HepG2 (cell line): ENCODE data around the gene ADGRG6. TPM values are rescaled to one million over a fixed set of nuclear protein-coding genes. Genes with fewer than 3 reads are reported as not detected.

Source experiments
- ATAC-seq: fragments of 200-7000 bp; cut with Tn5 transposase; 3 replicates; pipeline ENCODE4 v1.9.1; 2020; ENCODE audit warnings: mild to moderate bottlenecking, moderate library complexity
- BruUV-seq: library from RNA; stranded (reverse); fragments of 400-500 nt; replicated peaks from 2 replicates; lab custom pipeline; 2021; lab: Mats Ljungman, UMichigan
- CTCF ChIA-PET: fragments of 300-600 bp; formaldehyde crosslinking; extraction: SDS; loops from one replicate; lab custom pipeline; 2021; ENCODE audit warnings: low total read pairs, inconsistent platforms, low intra/inter-chr PET ratio; lab: Yijun Ruan, JAX
- POLR2A ChIA-PET: fragments of 350-600 bp; sonication (Branson Sonifier 250); formaldehyde crosslinking; loops from one replicate; lab custom pipeline; 2020; ENCODE audit warnings: antibody characterized with exemption, inconsistent platforms; lab: Yijun Ruan, JAX
- DNase-seq: peaks from one replicate; pipeline ENCODE4 v3.0.0-alpha.2; 2015; ENCODE audit warnings: low spot score
- FAIRE-seq: peaks from 3 replicates; lab custom pipeline; 2011; peaks lifted over from hg19 to GRCh38; lab: Jason Lieb, UNC
- H2AFZ ChIP-seq: one replicate; pipeline ENCODE4 v1.6.1; 2011; ENCODE audit warnings: low read length, inconsistent platforms
- H3K27ac ChIP-seq: fragments of 300-600 bp; 3 replicates; pipeline ENCODE4 v1.8.0; 2011; ENCODE audit warnings: mixed run types, mild to moderate bottlenecking, mixed read lengths, low read length, inconsistent platforms; ENCODE audit not compliant: insufficient read depth; ENCODE audit errors: extremely low read length
- H3K27me3 ChIP-seq, 2 experiments: fragments of 200-600 bp in 1 of 2; 2 replicates in 1 of 2; 3 replicates in 1 of 2; pipeline versions ENCODE4 v1.6.0 to v1.8.0; 2011; ENCODE audit warnings: low read length in 2 of 2, mild to moderate bottlenecking in 2 of 2, moderate library complexity in 2 of 2, inconsistent platforms in 1 of 2; ENCODE audit not compliant: insufficient read depth in 2 of 2, control insufficient read depth in 1 of 2
- H3K36me3 ChIP-seq, 2 experiments: fragments of 200-600 bp in 1 of 2; replicated peaks in 1 of 2; 2 replicates in 1 of 2; 3 replicates in 1 of 2; pipeline versions ENCODE4 v1.5.1 to v1.8.0; 2011; ENCODE audit warnings: low read length in 2 of 2, inconsistent platforms in 1 of 2; ENCODE audit not compliant: insufficient read depth in 2 of 2, control insufficient read depth in 1 of 2
- H3K4me1 ChIP-seq: 2 replicates; pipeline ENCODE4 v1.5.1; 2012; ENCODE audit warnings: low read length, inconsistent platforms; ENCODE audit not compliant: insufficient read depth
- H3K4me2 ChIP-seq: 2 replicates; pipeline ENCODE4 v1.6.0; 2011; ENCODE audit warnings: low read depth, low read length, inconsistent platforms
- H3K4me3 ChIP-seq, 3 experiments: fragments of 200-600 bp in 1 of 3; sonication (generic), shearing (Covaris generic) in 1 of 3; replicated peaks in 1 of 3; 2 replicates each; pipeline ENCODE4 v1.5.1; 2011 to 2016; ENCODE audit warnings: low read length in 3 of 3, inconsistent platforms in 2 of 3, low read depth in 2 of 3, mild to moderate bottlenecking in 2 of 3, control low read depth in 1 of 3, mixed read lengths in 1 of 3; ENCODE audit not compliant: insufficient read depth in 1 of 3
- H3K79me2 ChIP-seq: one replicate; pipeline ENCODE4 v1.6.1; 2011; ENCODE audit warnings: low read length, inconsistent platforms; ENCODE audit not compliant: insufficient read depth
- H3K9ac ChIP-seq: 2 replicates; pipeline ENCODE4 v1.6.0; 2011; ENCODE audit warnings: mild to moderate bottlenecking, low read depth, low read length, inconsistent platforms; ENCODE audit not compliant: insufficient read depth
- H3K9me3 ChIP-seq: 2 replicates; pipeline ENCODE4 v1.5.1; 2012; ENCODE audit warnings: mild to moderate bottlenecking, low read length
- H4K20me1 ChIP-seq: 2 replicates; pipeline ENCODE4 v1.6.0; 2011; ENCODE audit warnings: inconsistent platforms, mild to moderate bottlenecking, low read length, moderate library complexity; ENCODE audit not compliant: insufficient read depth
- ARNT2 ChIP-seq: sonication (generic); formaldehyde crosslinking; IDR thresholded peaks from 2 replicates; pipeline ENCODE4 v1.8.0; 2022; ENCODE audit warnings: mild to moderate bottlenecking, low read depth, missing genetic modification reagents, moderate library complexity
- ATF4 ChIP-seq, 2 experiments: fragments of 450-650 bp in 1 of 2; sonication (generic) in 1 of 2; formaldehyde crosslinking; IDR thresholded peaks; 2 replicates each; pipeline versions ENCODE4 v1.5.0 to v1.8.0; 2020 to 2022; ENCODE audit warnings: mild to moderate bottlenecking in 1 of 2, missing genetic modification reagents in 1 of 2
- CEBPB ChIP-seq: IDR thresholded peaks from 2 replicates; pipeline ENCODE4 v1.6.1; 2011; ENCODE audit warnings: low read depth, low read length, improper control_type of control experiment, borderline replicate concordance
- CEBPG ChIP-seq: IDR thresholded peaks from 2 replicates; pipeline ENCODE4 v1.6.1; 2016
- HDAC1 ChIP-seq: sonication (generic); formaldehyde crosslinking; IDR thresholded peaks from 2 replicates; pipeline ENCODE4 v1.5.1; 2020; ENCODE audit warnings: mild to moderate bottlenecking, missing genetic modification reagents
- HMG20B ChIP-seq: conservative IDR thresholded peaks from 2 replicates; pipeline ENCODE4 v1.6.1; 2016; ENCODE audit warnings: missing genetic modification reagents, missing compliant biosample characterization
- NCOA5 ChIP-seq: sonication (generic); formaldehyde crosslinking; IDR thresholded peaks from 2 replicates; pipeline ENCODE4 v1.4.0; 2020; ENCODE audit warnings: missing genetic modification reagents
- NFKB2 ChIP-seq: sonication (generic); formaldehyde crosslinking; IDR thresholded peaks from 2 replicates; pipeline ENCODE4 v1.4.0; 2020; ENCODE audit warnings: missing genetic modification reagents, borderline replicate concordance
- NRL ChIP-seq: sonication (generic); formaldehyde crosslinking; IDR thresholded peaks from 2 replicates; pipeline ENCODE4 v1.5.0; 2020; ENCODE audit warnings: missing genetic modification reagents, mild to moderate bottlenecking, moderate library complexity, borderline replicate concordance
- PHF8 ChIP-seq: sonication (generic); formaldehyde crosslinking; IDR thresholded peaks from 2 replicates; pipeline ENCODE4 v1.5.0; 2020; ENCODE audit warnings: missing genetic modification reagents
- RARG ChIP-seq: sonication (generic); formaldehyde crosslinking; IDR thresholded peaks from 2 replicates; pipeline ENCODE4 v1.4.0; 2020; ENCODE audit warnings: low read depth, mild to moderate bottlenecking, missing genetic modification reagents
- RFX5 ChIP-seq: IDR thresholded peaks from 2 replicates; pipeline ENCODE4 v1.6.1; 2011; ENCODE audit warnings: low read depth, low read length, improper control_type of control experiment
- SPEN ChIP-seq: sonication (generic); formaldehyde crosslinking; IDR thresholded peaks from 2 replicates; pipeline ENCODE4 v1.5.1; 2020; ENCODE audit warnings: low read depth, mild to moderate bottlenecking, missing genetic modification reagents
- ZNF326 ChIP-seq: sonication (generic); formaldehyde crosslinking; IDR thresholded peaks from 2 replicates; pipeline ENCODE4 v1.4.0; 2020; ENCODE audit warnings: missing genetic modification reagents, borderline replicate concordance
- ZNF562 ChIP-seq: sonication (generic); formaldehyde crosslinking; IDR thresholded peaks from 2 replicates; pipeline ENCODE4 v1.8.0; 2022; ENCODE audit warnings: missing genetic modification reagents, borderline replicate concordance
- ZNF563 ChIP-seq: sonication (generic); formaldehyde crosslinking; IDR thresholded peaks from 2 replicates; pipeline ENCODE4 v1.8.0; 2022; ENCODE audit warnings: mild to moderate bottlenecking, moderate library complexity, missing genetic modification reagents
- WGBS: methylation state at CpG from one replicate; pipeline ENCODE4 v1.1.6; 2017; ENCODE audit warnings: low lambda C conversion rate; 5-methylcytosine and 5-hydroxymethylcytosine counted together
- in situ Hi-C: cut with HindIII; loops from 2 replicates; pipeline ENCODE4 v1.10.0; 2017; ENCODE audit warnings: low pct_unique_long_range_greater_than_20kb; ENCODE audit not compliant: extremely low pct_ligation_motif_present
- intact Hi-C: fragments of 100-400 bp; cut with micrococcal nuclease; formaldehyde crosslinking; loops from one replicate; pipeline ENCODE4 v1.10.0; 2022; ENCODE audit not compliant: unreplicated experiment
- polyA plus RNA-seq, 8 experiments: library from polyadenylated mRNA; depleted of rRNA in 3 of 8; stranded (reverse) in 7 of 8; unstranded in 1 of 8; fragments of >200 nt; fragmentation: Illumina TruSeq in 4 of 8; extraction: Trizol in 4 of 8; gene quantifications; 2 replicates each; pipeline versions ENCODE4 v1.2.1 to v1.2.3, GENCODE V29; 2011 to 2016; ENCODE audit warnings: low read depth in 4 of 8, missing spikeins in 1 of 8, mixed read lengths in 1 of 8; ENCODE audit not compliant: insufficient read depth in 1 of 8
- total RNA-seq, 5 experiments: library from RNA; depleted of rRNA; stranded (reverse); fragments of >200 nt; fragmentation: Illumina TruSeq; extraction: Trizol; gene quantifications; 2 replicates each; pipeline ENCODE4 v1.2.3, GENCODE V29; 2016; ENCODE audit warnings: low read depth in 1 of 5
- TF ChIP-seq, protein P1 (sequence below): IDR thresholded peaks from 2 replicates; pipeline ENCODE4 v1.6.1; 2012; ENCODE audit warnings: low read depth, low read length, improper control_type of control experiment
- TF ChIP-seq, protein P2 (sequence below): sonication (generic); formaldehyde crosslinking; IDR thresholded peaks from 2 replicates; pipeline ENCODE4 v1.4.0; 2020; ENCODE audit warnings: missing genetic modification reagents
- TF ChIP-seq, protein P3 (sequence below): sonication (generic); formaldehyde crosslinking; IDR thresholded peaks from 2 replicates; pipeline ENCODE4 v1.5.0; 2020; ENCODE audit warnings: mild to moderate bottlenecking, missing genetic modification reagents, borderline replicate concordance

ADGRG6 gene
- total and polyA plus RNA-seq, 2 of the 13 experiments (the other 11 are each of a cell fraction or from before 2014, with no cell fraction given) = 129 to 249 TPM

- peak overlapping the region; percentile 83 for H3K4me2 ChIP-seq
- H3K79me2 ChIP-seq = no peaks in the 10 kb centered on the region
- H3K27me3 ChIP-seq = no peaks in the 10 kb centered on the region
- TF ChIP-seq ZNF563 (CRISPR knock-in tag) (no peak), HDAC1 (CRISPR knock-in tag) (no peak), CEBPB (peak; percentile 8; the same call in 1 of the 2 replicates), RARG (CRISPR knock-in tag) (no peak), ZNF326 (no peak), PHF8 (CRISPR knock-in tag) (peak; percentile 9; the same call in 1 of the 2 replicates), SPEN (CRISPR knock-in tag) (no peak), NFKB2 (CRISPR knock-in tag) (no peak), NCOA5 (no peak), ARNT2 (CRISPR knock-in tag) (no peak), ZNF562 (CRISPR knock-in tag) (no peak), HMG20B (no peak), RFX5 (no peak), CEBPG (CRISPR knock-in tag) (peak; percentile 39; the same call in 1 of the 2 replicates), NRL (CRISPR knock-in tag) (no peak), ATF4 (CRISPR knock-in tag; IDR thresholded peaks at IDR 0.05) (0 out of 4 replicates have a peak, but pooled peaks of 1 of the 2 experiments have one; percentile 42)
- TF ChIP-seq, protein P1, sequence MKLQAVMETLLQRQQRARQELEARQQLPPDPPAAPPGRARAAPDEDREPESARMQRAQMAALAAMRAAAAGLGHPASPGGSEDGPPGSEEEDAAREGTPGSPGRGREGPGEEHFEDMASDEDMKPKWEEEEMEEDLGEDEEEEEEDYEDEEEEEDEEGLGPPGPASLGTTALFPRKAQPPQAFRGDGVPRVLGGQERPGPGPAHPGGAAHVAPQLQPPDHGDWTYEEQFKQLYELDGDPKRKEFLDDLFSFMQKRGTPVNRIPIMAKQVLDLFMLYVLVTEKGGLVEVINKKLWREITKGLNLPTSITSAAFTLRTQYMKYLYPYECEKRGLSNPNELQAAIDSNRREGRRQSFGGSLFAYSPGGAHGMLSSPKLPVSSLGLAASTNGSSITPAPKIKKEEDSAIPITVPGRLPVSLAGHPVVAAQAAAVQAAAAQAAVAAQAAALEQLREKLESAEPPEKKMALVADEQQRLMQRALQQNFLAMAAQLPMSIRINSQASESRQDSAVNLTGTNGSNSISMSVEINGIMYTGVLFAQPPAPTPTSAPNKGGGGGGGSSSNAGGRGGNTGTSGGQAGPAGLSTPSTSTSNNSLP = no peak
- TF ChIP-seq, protein P2, sequence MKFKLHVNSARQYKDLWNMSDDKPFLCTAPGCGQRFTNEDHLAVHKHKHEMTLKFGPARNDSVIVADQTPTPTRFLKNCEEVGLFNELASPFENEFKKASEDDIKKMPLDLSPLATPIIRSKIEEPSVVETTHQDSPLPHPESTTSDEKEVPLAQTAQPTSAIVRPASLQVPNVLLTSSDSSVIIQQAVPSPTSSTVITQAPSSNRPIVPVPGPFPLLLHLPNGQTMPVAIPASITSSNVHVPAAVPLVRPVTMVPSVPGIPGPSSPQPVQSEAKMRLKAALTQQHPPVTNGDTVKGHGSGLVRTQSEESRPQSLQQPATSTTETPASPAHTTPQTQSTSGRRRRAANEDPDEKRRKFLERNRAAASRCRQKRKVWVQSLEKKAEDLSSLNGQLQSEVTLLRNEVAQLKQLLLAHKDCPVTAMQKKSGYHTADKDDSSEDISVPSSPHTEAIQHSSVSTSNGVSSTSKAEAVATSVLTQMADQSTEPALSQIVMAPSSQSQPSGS (CRISPR knock-in tag) = no peak
- TF ChIP-seq, protein P3, sequence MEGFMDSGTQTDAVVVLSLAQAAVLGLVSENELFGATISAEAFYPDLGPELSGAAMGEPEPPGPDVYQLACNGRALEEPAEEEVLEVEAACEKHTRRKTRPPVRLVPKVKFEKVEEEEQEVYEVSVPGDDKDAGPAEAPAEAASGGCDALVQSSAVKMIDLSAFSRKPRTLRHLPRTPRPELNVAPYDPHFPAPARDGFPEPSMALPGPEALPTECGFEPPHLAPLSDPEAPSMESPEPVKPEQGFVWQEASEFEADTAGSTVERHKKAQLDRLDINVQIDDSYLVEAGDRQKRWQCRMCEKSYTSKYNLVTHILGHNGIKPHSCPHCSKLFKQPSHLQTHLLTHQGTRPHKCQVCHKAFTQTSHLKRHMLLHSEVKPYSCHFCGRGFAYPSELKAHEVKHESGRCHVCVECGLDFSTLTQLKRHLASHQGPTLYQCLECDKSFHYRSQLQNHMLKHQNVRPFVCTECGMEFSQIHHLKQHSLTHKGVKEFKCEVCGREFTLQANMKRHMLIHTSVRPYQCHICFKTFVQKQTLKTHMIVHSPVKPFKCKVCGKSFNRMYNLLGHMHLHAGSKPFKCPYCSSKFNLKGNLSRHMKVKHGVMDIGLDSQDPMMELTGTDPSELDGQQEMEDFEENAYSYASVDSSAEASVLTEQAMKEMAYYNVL (CRISPR knock-in tag) = no peak
- FAIRE-seq (no peak), DNase-seq (no peak), ATAC-seq (no peak)
- H3K36me3 ChIP-seq = no peaks in the 10 kb centered on the region
- in situ Hi-C loops (no loop called here), intact Hi-C loops (loop anchor here (1.0 kb wide), 1 partner anchor 16 kb away; no protein-coding TSS in a partner anchor)
- peak overlapping the region; percentile 30 to 58 (median 48); a peak in 4 of 6 replicates for H3K4me3 ChIP-seq
- no peaks in the 10 kb centered on the region for H4K20me1 ChIP-seq
- H3K4me1 ChIP-seq = peaks cover 83% of the 10 kb centered on the region
- CTCF ChIA-PET = no interaction called here
- WGBS = 94% methylated on average over 8 of the region's 8 CpGs
- POLR2A ChIA-PET = interaction anchor here (1.0 to 1.8 kb wide), 2 partner anchors 21 to 43 kb away, joined by 4 to 5 read pairs; partner anchors contain the start of gene ADGRG6
- H3K27ac ChIP-seq = peak overlapping the region; percentile 81
- H3K9ac ChIP-seq = peak overlapping the region; percentile 72; the same call in 1 of the 2 replicates
- H2AFZ ChIP-seq = no peak overlapping the region
- BruUV-seq = no TSS peak
- H3K9me3 ChIP-seq = no peaks in the 10 kb centered on the region
Measured at GRCh38 chr6:142258757-142259156, 43.0 kb upstream of the ADGRG6 start.
